ENCODE results near the gene DLG2. TPM values are rescaled to one million over a fixed set of nuclear protein-coding genes. Genes with fewer than 3 reads are reported as not detected.

Gene DLG2
- total RNA-seq, 1 experiment from 2014 or later = 12.1 TPM

Other genes starting within 250 kb of the DLG2 start
- 94.5 and 105 TPM in 2 replicates for gene TMEM126B, start 1.2 kb upstream of the DLG2 start, total RNA-seq (2014; rRNA removed; shearing (Covaris generic))
- gene TMEM126A, start 20.6 kb upstream of the DLG2 start, total RNA-seq (2014; rRNA removed; shearing (Covaris generic)) = 62.1 and 71.9 TPM in 2 replicates
- 85.3 and 109 TPM in 2 replicates for gene CREBZF, start 37.8 kb upstream of the DLG2 start, total RNA-seq (2014; rRNA removed; shearing (Covaris generic))
- 4.4 and 5.0 TPM in 2 replicates for gene CCDC89, start 58.9 kb upstream of the DLG2 start, total RNA-seq (2014; rRNA removed; shearing (Covaris generic))
- gene SYTL2, start 183.8 kb upstream of the DLG2 start, total RNA-seq (2014; rRNA removed; shearing (Covaris generic)) = 122 and 137 TPM in 2 replicates
- gene CCDC83, start 228.0 kb upstream of the DLG2 start, total RNA-seq (2014; rRNA removed; shearing (Covaris generic)) = not detected in 2 replicates

Data from SJCRH30 (cell line).